CD4-positive, alpha-beta T cell treated with Interleukin-4 for 1 hour (primary cell): ENCODE measurements around the gene PHTF2.
"Not testable (repeated sequence)": the region's sequence is repeated elsewhere in the genome, so short reads cannot be mapped to it uniquely, and the experiment has no call there.

Source experiments
- DNase-seq, 2 donors: peaks; one replicate each; pipeline ENCODE4 v3.0.0-alpha.2; 2020 to 2022

PHTF2 gene

DNA sequence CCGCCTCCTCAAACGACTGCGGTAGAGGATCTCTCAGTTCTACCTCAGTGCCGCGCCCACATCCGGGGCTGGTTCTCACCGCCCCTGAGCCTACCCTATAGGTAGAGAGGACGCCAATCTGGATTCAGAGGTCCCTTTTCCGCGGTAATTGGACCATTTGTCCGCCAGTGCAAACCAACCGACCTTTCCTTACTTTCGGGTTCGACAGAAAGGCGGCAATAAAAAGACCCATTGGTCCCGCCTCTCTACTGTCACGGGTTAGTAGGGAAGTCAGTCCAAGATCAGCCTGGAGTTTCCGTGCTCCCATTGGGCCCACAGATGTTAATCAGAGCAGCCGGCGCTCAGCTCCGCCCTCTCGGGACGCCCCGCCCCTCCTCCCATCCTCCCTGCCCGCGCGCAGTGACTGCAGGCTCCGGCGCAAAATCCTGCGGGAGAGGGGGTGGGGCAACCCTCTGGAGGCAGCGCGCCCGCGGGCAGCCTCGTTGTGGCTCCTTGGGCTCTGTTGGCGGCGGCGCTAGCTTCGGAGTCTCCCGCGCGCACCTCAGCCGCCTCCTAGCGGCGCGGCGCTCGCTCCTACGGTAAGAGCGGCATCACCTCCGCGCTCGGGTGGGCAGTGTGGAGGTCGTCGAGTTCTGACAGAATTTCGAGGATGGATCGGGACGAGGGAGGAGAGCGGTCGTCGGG is at the start of gene PHTF2, which contains the start of gene TMEM60:
PHTF2 (plus strand) TSS at position 380 of the 684 bp plus-strand sequence.
TMEM60 (minus strand) TSS at position 41 of the 684 bp plus-strand sequence. CDS start 4,061 bp downstream, outside the sequence.
- peak; percentile 95 to 96 for DNase-seq

DNA sequence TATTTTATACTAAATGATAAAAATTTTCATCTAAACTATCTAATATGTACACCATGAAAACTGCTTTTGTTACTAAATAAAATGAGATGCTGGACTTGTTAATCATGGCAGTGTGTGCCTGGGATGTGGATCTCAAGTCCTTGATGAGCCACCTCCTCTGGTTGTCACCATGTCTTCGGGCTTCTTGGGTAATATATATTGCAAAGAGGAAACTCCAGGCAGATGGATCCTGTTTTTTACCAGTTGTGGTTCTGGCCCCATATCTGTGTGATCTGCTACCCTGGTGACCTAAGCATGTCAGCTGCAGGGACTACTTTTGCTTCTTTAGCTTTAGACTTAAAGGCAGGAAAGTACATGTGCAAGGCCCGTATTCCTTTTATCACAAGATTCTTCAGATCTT is 46.6 kb upstream of the PHTF2 start:
- peak in 1 of 2 donors; percentile 24 for DNase-seq

DNA sequence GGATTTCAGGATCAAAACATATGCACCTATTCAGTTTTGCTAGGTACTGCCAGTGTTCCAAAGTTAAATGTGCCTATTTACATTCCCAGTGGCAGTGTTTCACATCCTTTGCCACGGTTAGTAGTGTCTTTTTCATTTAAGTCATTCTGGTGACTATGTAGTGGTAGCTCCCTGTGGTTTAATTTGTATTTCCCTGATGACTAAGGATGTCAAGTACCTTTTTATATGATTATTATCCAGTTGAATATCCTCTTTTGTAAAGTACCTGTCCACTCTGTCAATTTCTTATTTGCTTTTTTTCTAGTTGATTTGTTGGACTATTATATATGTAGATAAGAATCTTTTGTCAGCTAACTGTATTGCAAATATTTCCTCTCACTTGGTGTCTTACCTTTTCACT is 45.4 kb upstream of the PHTF2 start:
- DNase-seq: no peak

DNA sequence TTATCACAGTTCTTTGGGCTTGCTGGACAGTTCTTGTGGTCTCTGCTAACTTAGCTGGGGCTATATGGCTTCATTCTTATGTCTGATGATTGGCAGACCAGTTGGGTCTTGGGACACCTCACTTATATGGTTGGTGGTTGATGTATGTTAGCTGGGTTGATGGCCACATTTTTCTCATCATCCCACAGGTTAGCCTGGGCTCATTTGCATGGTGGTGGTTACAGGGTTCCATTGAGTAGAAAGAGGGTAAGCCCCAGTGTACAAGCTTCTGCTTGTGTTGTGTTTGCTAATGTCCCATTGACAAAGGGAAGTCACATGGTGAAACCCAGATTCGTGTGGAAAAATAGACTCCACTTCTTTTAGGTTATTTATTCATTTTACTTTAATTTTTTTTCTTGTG is 41.0 kb upstream of the PHTF2 start:
- DNase-seq: no peak

DNA sequence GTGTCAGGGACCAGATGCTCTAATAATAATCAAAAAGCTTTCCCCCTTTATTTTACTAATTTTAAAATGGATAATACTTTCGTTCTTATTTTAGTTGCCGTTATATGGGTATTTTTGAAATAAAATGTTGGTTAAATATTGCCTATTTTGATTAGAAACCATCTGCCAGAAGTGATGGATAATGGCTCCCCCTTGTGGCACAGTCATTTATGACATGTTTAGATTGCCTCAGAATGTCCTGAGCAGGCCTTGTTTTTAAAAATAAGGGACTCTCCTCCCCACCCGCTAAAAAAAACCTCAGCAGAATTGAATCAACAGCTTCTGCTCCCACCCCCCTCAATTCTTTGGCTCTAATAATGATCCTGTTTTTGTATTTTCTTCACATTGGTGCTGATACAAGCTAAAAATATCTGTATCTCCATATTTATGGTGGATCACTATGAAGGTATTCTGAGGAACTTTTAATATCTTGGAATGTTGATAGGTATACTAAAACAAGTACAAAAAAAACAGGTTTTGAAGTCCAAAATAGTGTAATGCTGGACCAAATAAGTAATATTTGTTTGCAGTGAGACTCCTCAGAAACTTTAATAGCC is 39.2 kb upstream of the PHTF2 start:
- DNase-seq: peak; percentile 68 to 83

DNA sequence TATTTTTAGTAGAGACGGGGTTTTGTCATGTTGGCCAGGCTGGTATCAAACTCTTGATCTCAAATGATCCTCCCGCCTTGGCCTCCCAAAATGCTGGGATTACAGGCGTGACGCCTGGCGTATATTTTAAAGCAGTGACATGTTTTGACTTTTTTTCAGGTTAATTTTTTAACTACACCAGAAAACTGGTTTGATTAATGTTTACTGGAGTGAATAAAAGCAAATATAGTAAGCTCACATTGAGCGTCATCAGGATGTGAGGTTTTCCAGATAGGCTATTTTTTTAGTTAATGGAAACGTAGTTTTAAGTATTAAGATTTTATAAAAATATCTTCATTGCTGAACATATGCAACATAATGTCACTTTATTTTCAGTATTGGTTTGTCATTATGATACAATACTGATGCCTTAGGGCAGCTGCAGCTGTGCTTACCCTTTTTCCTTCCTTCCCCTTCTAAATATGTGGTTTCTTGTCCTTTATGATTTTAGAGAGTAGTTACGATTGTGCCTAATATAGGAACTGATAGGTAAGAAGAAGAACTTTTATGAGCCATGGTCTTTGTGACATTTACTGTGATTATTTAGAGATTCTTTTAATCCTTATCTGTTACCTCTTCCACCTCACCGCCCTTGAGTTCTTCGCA is 37.6 kb upstream of the PHTF2 start:
- no peak for DNase-seq

DNA sequence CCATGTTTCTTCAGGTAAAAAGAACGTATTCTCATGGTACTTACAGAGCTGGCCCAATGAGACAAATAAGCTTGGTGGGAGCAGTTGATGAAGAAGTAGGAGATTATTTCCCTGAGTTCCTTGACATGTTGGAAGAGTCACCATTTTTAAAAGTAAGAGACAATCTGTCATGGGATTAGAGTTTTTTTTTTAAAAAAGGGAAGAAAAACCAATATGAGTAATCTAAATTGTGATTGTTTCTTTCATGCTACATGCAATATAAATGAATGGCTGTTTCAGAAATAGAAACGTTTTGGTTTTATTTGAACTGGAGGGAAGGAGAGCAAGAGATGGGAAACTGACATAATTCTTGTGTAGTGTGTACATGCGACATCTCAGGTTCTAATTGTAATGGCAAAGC is 33.1 kb upstream of the PHTF2 start:
- DNase-seq: no peak

DNA sequence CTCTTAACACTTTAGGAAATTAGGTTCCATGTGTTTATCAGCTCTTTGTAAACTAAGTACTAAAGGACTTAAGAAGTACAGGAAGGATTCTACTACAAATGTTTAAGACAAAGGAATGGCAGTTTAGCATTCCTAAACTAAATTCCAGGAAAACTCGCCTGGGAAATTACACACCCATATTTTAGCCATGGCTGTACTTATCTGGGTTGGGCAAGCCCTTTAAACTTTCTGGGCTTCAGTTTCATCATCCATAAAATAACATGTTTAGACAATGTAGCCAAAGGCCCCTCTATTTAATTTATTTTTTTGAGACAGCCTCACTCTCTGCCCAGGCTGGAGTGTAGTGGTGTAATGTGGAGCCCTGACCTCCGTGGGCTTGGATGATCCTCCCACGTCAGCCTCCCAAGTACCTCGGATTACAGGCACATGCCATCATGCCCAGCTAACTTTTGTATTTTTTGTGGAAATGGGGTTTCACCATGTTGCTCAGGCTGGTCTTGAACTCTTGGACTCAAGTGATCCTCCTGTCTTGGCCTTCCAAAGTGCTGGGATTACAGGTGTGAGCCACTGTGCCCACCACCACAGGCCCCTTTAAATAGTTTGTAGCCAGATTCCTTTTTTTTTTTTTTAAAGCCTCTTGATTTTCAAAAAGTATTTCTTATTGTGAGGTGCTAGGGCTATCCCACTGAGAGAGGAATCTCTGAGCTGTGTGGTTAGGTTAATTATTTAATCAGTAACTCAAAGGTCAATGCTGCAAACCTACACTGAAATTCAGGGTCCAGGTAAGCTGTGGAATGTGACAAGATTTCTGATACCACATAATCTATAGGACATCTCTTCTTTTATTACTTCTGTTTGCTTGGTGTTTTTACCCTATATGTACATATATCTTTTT is 32.4 kb upstream of the PHTF2 start:
- DNase-seq: no peak

DNA sequence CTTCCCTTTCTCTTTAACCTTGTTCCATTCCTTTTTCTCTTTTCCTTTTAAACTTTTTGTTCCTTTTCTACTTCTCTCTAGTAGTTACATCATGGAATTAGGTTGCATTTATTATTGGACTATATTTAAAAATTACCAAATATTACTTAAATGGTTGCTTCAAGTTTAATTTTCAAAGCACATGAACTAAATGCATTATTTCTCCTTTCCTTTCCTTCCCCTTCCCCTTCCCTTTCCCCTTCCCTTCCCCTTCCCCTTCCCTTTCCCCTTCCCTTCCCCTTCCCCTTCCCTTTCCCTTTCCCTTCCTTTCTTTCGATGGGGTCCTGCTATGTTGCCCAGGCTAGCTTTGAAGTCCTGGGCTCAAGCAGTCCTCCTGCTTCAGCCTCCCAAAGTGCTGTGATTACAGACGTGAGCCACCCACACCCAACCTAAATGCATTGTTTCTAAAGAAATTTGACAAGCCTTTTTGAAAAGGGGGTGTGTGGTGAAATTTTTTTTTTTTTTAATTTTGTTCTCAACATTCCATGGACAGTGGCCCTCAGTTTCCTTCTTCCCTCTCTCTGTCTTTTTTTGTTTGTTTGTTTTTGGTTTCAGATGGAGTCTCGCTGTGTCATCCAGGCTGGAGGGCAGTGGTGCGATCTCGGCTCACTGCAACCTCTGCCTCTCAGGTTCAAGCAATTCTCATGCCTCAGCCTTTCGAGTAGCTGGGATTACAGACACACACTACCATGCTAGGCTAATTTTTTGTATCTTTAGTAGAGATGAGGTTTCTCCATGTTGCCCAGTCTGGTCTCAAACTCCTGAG is 31.6 kb upstream of the PHTF2 start:
- DNase-seq: no peak

DNA sequence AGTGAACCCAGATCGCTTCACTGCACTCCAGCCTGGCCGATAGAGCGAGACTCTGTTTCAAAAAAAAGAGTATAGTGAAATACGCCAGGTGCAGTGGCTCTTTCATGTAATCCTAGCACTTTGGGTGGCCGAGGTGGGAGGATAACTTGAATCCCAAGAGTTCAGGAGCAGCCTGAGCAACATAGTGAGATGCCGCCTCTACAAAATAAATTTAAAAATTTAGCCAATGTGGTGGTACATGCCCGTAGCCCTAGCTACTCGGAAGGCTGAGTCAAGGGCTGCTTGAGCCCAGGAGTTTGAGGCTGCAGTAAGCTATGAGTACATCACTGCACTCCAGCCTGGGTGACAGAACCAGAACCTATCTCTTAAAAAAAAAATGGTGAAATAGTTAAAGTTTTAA is 28.3 kb upstream of the PHTF2 start:
- no peak for DNase-seq

DNA sequence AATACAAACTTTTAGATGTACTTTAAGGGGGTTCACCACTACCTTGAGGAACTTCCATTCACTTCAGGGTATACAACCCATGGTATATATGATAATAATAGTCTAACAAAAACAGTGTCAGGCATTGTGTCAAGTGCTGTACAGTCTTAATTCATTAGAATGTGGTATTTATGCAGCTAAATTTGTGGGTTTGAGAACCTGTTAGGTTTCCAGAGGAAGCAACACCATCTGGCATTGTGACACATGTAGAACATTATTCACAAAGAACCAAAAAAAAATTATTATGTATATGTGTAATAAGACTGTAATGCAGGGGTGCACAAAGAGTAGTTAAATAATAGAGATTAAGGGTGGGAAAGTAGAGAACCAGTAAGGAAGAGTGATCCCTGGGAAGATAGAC is 26.7 kb upstream of the PHTF2 start:
- no peak for DNase-seq

DNA sequence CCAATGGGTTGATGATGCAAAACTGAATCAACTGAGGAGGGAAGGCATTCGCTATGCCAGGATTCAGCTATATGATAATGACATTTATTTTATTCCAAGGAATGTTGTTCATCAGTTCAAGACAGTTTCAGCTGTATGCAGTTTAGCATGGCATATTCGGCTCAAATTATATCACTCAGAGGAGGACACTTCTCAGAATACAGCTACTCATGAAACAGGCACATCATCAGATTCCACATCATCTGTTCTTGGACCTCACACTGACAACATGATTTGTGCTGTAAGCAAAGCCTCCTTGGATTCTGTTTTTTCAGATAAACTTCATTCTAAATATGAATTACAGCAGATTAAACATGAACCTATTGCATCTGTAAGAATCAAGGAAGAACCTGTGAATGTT is 20.0 kb upstream of the PHTF2 start:
- no peak for DNase-seq

DNA sequence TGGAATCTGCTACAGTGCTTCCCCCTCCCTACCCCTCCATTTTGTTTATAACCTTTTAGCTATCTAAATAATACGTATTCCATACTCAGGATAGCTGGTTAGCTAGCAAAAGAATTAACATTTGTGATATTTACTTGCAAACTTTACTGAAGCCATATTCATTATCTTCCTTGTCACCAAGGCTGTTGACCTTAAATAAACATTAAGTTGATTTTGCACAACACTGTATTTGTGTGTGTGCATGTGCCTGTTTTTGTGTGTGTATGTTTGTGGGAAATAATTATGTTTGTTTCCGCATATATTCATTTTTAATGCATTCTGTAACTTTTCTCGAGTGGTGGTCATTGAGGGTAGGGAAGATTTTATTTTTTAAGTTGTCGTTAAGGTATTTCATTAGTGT is 16.2 kb upstream of the PHTF2 start:
- no peak for DNase-seq

DNA sequence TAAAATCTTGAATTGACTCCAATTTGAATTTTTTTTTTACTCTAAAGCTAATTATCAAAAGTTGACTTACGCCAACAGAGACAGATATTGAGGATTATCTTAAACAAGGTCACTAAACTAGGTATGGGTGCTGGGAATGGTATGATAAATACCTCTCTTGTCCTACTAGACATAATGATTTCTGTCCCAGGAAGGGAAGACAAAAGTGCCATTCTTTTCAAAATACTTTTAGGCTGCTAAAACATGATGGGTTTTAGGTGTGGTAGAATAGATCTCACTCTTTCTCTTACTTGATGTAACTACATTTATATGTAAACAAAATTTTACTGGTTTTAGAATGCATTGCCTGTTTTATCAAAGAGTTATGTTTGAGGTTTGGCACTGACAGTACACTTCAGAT is 15.5 kb upstream of the PHTF2 start:
- DNase-seq: no peak

DNA sequence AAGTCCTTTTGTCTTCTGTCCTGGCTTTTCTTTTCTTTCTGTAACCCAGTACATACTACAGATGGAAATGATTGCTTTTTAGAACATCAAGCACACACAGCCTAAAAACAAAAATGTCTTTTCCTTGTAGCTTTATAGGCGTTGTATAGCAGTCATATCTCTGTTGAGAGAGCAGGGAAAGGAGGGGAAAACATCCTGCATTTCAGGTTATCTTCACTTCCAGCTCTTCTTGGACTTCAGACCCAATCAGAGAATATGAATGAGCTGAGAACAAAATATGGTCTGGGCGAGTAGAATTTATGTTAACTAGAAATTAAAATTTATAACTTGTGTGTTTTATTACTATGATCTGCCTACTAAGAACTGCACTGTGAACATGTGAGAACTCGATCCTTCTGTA is 15.0 kb upstream of the PHTF2 start:
- no peak for DNase-seq

DNA sequence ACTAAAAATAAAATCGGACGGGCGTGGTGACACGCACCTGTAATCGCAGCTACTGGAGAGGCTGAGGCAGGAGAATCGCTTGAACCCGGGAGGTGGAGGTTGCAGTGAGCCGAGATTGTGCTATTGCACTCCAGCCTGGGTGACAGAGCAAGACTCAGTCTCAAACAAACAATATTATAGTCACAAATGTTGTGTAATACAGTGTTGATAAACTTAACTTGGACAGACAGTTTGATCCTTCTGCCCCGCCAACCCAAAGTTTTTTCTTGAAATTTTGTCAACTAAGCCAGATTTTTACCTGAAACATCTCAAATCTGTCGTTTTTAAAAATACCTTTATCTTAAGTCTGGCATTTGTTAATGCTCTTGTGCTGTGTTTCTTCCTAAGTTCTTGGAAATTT is 14.1 kb upstream of the PHTF2 start:
- DNase-seq: not testable (repeated sequence)

DNA sequence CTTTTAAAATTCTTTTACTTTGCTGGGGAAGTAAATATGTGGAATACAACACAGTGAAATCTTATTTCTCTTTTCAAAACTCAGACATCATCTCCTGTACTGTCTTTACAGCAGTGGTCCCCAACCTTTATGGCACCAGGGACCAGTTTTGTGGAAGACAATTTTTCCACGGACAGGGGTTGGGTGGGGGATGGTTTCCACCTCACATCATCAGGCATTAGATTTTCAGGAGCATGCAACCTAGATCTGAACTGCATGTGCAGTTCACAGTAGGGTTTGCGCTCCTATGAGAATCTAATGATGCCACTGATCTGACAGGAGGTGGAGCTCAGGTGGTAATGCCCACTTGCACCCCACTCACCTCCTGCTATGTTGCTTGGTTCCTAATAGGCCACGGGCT is 12.6 kb upstream of the PHTF2 start:
- no peak for DNase-seq

DNA sequence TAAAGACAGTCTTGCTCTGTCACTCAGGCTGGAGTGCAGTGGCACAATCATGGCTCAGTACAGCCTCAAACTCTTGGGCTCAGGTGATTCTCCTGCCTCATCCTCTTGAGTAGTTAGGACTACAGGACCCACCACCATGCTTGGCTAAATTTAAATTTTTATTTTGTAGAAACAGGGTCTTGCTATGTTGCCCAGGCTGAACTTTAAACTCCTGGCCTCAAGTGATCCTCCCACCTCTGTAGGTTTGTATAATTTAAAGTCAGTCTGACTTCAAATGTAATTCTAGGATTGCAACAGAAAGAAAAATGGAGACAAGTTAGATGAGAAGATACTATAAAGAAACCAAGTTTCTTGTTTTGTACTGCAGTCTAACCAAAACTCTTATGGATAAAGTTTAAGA is 11.8 kb upstream of the PHTF2 start:
- DNase-seq: no peak

DNA sequence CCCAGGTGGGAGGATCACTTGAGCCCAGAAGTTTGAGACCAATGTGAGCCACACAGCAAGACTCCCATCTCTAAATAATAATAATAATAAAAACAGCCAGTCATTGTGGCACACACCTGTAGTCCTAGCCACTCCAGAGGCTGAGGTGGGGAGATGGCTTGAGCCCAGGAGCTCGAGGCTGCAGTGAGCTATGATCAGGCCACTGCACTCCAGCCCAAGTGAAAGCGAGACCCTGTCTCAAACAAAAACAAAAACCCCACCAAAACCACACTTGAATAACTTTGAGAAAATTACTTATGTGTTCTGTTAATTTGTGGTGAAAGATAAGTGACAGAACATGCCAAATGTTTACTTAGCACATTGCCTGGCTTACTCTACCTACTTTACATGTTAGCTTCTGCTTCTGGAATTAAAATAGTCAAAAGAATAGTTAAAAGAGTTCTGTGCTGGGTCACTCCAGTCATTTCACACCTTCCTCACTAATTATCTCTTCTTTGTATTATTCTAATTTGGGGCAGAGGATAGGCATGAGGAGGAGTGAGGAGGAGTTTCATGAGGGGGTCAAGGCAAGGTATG is 10.2 kb upstream of the PHTF2 start:
- no peak for DNase-seq

DNA sequence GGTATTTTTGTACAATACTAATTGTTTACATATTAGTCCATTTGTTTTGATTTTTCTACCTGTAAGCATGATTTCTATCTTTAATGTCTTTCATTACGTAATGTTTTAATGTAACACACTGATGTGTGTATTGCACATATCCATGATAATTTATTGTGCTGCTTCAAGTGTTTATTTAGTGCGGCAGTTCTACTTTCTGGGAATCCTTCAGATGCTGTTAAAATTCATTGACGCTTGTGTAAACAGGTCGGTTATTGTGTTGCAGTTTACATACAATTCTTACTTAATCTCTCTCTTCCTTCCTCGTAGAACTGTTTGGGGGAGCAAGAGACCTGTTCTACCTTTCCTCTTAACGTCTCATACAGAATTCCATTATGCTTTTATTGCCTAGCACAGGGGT is 7.2 kb upstream of the PHTF2 start:
- no peak for DNase-seq

DNA sequence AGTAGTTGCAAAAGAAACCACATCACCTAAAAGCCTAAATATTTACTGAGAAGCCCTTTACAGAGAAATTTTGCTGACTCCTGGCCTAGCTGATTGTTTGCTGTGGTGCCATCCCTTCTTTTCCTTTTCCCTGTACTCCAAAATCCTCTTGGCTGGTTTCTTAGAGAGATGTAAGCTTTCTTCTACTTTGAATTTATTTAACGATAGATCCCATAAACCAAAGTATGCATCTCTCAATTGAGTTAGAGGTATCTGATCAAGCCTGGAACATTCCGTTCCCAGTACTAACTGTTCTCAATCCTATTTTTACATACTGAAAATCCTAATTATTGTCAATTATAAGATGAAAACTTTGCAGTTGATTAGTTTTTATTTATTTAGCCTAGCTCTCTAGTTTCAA is 6.6 kb upstream of the PHTF2 start:
- no peak for DNase-seq

DNA sequence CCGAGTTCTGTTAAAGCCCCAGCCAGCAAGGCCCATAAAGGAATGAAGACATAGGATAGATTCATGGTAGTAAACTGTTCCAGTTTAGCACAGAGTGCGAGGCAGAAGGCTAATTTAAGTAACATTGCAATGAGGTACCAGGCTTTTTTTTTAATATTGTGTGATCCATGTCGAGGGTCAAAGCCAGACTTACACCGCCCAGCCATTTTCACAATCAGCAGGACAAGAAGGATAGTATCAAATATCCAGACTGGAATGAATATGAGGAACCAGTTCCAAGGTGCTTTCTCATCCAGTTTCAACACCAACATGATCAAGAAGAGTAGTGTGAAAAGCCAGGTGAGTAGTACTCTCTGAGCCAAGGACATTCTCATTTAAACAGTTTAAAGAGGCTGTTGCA is 4.6 kb upstream of the PHTF2 start:
- no peak for DNase-seq
